Posterior cingulate gyrus (tissue), 11 donors: ENCODE data around the gene SOCS1.

Source experiments
- DNase-seq, 10 donors: peaks; one replicate each; pipeline versions ENCODE4 v3.0.0 to v3.0.0-alpha.2; 2020 to 2021; ENCODE audit warnings: mixed read lengths in 3 of 10
- intact Hi-C: fragments of 100-400 bp; cut with DNase I; formaldehyde crosslinking; loops from one replicate; pipeline ENCODE4 v1.15.1; 2023

The SOCS1 gene

DNA sequence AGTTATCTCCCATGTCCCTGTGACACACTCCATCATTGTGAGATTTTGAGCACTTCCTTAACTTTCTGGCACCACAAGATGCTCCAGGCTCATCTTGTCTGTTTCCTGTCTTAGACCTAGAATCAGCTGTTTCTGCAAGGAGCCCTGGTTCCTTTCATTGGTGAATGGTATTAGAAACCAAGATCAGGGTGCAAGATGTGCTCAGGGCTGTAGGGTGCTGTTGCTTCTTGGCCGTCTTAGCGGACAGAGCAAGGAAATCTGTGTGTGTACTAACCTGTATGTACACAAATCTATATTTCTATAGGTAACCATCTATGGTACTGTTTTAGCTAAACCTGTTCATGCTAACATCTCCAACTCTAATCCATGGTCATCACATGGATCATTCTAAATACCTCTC lies 33.2 kb upstream of the SOCS1 start:
- intact Hi-C loops: no loop called here
- no peak for DNase-seq

- DNase-seq: no peak
- intact Hi-C loops: no loop called here
Measured at GRCh38 chr16:11285842-11286241, 29.8 kb upstream of the SOCS1 start.

DNA sequence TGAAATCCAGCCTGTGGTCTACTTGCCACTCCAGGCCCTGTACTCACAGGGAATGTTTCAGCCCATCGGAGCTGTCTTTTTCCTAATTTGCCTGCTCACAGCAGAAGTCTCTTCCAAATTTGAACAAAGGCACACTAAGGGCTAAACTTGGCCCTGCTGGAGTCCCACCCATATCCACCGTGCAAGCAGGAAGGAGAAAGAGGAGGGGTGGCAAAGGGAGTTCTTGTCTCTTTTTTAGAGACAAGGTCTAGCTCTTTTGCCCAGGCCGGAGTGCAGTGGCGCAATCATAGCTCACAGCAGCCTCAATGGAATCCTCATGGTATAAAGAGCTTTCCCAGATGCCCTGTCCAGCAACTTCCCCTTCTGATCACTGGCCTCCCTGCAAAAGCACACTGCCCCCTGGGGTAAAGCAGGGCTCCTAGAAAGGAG lies 27.8 kb upstream of the SOCS1 start:
- intact Hi-C loops: no loop called here
- no peak for DNase-seq

GRCh38 chr16:11280616-11281522 lies 24.9 kb upstream of the SOCS1 start, which contains the start of gene PRM1:
TSS of gene PRM1 (minus strand) at chr16:11281330. CDS start at chr16:11281238, 92 bp downstream.
- DNase-seq: no peak
- intact Hi-C loops: no loop called here

DNA sequence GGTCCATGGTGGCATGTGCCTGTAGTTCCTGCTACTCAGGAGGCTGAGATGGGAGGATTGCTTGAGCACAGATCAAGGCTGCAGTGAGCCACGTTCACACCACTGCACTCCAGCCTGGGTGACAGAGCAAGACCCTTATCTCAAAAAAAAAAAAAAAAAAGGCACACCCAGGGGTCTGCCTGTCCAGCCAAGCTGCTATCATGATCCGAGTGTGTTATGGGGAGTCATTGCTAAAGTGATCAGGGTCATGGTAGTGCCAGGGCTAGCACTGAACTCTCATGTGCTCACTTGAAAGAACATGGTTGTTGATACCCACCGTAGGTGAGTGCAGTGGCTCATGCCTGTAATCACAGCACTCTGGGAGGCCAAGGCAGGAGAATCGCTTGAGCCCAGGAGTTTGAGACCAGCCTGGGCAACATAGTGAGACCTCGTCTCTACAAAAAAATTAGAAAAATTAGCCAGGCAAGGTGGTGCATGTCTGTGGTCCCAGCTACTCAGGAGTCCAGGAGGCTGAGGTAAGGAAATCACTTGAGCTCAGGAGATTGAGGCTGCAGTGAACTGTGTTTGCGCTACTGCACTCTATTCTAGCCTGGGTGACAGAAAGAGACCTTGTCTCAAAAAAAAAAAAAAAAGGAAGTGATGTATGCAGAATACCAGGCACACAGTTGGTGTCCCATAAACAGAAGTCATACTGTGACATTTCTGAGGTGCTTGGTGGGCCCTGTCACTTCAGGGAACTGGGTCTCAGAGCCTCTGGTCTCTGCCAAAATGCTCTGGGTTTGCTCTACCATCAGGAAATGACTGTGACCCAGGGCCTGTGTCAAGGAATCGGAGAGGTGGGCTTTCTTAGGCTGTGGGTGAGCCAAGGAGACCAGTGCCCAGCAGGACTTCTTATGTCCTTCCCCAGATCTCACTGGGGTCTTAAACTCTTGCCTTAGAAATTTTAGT lies 23.0 kb upstream of the SOCS1 start:
- peak in 1 of 10 donors; percentile 3 for DNase-seq
- intact Hi-C loops: no loop called here

DNA sequence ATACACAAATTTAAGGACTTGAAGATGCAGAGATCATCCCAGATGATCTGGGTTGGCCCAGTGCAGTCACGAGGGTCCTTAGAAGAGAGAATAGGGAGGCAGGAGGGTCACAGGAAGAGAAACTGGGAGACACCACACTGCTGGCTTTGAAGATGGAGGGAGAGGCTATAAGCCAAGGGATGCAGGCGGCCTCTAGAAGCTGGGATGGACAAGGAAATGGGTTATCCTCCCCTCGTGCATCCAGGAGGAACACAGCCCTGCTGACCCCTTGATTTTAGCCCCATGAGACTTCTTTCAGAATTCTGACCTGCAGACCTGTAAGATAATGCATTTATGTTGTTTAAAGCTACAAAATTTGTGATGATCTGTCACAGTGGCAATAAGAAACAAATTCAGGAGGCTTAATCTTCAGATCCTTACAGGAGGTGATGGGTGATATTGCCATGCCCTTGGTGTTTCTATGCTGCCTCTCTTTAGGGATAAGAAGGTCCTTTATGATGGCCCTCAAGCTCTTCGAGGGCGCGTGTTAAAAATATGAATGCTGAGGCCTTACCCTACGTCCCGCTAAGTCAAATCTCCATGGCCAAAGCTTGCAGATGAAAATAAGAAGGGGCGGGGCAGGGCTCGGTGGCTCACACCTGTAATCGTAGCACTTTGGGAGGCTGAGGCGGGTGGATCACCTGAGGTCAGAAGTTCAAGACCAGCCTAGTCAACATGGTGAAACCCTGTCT lies 21.8 kb upstream of the SOCS1 start:
- DNase-seq: peak in 1 of 10 donors; percentile 16
- intact Hi-C loops: no loop called here

DNA sequence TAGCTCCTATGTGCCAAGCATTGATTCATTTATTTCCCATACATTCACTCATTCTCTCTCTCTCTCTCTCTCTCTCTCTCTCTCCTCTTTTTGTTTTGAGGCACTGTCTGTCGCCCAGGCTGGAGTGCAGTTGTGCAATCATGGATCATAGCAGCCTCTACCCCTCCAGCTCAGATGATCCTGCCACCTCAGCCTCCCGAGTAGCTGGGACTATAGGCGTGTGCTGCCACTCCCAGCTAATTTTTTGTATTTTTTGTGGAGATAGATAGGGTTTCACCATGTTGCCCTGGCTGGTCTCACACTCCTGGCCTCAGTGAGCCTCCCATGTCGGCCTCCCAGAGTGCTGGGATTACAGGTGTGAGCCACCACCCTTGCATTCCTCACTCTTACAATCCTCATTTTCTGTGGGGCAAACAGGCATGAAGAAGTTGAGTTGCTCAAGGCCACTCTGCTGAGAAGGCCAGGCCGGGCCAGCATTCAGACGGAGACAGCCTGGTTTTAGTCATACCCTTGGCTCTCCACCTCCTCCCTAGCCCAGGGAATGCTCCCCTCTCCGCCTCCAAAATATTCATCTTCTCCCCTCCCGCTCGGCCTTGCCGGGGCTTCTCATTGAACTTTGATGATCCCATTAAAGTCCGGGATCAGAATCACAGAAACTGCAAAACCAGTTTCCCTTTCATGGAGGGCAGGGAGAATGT lies 21.0 kb upstream of the SOCS1 start:
- intact Hi-C loops: no loop called here
- DNase-seq: peak in 1 of 10 donors; percentile 6

DNA sequence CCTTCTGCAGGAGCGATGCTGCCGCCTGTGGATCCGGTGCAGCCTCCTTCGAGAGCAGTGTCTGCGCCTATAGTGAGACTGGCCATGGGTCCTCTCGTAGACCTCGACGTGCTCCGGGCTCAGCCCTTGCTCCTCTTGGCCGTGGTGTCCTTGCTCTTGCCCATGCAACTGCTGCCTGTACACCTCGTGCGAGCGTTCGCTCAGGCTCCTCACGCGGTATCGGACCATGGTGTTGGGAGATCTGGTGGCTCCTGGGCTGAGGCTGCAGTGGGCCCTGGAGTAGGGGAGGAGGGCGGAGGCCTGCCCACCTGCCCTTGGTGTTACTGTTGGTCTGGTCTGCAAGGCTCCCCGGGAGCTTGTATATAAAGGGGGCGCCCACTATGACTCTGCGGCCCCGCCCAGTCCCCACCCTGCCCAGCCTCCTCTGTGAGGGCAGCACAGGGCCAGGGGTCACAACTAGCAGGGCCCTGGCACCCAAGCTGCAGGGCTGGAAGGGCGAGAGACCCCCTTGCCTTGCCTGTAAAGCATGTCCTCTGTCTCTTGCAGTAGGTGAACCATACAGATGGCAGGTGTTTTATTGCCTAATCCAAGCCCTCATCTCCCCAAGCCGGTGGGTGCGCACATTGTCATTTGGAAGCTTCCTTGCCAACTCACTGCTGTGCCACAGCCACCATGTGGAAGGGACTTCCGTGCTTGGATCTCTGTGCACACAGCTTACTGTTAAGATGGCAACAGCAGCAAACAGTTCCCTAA lies 20.3 kb upstream of the SOCS1 start, which contains the start of gene PRM2:
PRM2 (minus strand) TSS at position 338 of the 753 bp plus-strand sequence; CDS start at position 228, 110 bp downstream.
- peak in 2 of 10 donors; percentile 48 to 61 for DNase-seq
- intact Hi-C loops: no loop called here

- intact Hi-C loops: no loop called here
- no peak for DNase-seq
Measured at GRCh38 chr16:11274964-11275363, 19.0 kb upstream of the SOCS1 start.

DNA sequence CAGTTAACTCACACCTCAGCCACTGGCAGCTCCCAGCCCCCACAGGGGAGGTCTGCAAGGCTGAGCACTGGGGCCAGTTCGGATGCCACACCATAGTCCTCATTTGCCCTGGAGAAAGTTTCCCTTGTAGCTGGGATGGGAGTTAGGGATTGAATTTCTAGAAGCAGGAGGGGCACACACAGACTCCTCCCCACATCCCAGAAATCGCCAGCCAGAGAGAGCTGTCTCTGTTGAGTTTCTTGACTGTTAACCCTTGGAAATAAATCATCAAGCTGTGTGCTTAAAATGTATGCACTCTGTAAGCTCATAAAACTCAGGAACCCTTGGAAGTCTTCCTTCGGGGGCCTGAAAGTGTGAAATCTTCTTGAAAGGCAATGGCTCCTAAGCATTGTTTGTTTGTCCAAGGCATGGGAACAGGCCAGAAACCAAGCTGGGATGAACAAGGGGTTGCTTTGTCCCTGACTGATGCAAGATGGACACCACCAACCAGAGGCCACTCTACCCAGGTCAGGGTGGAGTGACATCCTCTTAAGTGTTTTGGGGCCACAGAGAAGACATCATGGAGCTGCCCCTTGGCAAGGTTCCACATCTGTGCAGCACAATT lies 17.8 kb upstream of the SOCS1 start:
- intact Hi-C loops: no loop called here
- no peak for DNase-seq

- intact Hi-C loops: no loop called here
- peak in 1 of 10 donors; percentile 47 for DNase-seq
Measured at GRCh38 chr16:11272921-11273720, 17.1 kb upstream of the SOCS1 start, which contains the start of gene PRM3. TSS of gene PRM3 (minus strand) at chr16:11273629. CDS start at chr16:11273595, 34 bp downstream.

DNA sequence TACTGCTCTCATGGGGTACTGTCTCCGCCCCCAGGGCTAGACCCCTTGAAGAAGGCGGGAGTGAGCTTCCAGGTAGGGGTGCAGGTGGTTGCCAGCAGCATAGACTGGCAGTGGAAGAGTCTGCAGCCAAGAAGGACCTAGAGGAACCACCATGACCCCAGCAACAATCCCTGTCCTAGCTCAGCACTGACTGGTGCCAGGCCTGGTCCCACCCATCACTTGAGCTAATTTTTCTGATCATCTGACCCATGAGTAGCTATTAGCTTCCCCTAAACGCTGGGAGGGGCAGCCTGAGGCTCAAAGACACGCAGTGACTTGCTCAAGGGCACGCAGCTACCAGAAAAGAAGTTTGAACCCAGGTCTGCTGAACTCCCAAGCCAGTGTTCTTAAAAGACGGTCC lies 16.5 kb upstream of the SOCS1 start:
- intact Hi-C loops: no loop called here
- no peak for DNase-seq

GRCh38 chr16:11271610-11272009 lies 15.6 kb upstream of the SOCS1 start:
- intact Hi-C loops: no loop called here
- DNase-seq: peak in 1 of 10 donors; percentile 35

DNA sequence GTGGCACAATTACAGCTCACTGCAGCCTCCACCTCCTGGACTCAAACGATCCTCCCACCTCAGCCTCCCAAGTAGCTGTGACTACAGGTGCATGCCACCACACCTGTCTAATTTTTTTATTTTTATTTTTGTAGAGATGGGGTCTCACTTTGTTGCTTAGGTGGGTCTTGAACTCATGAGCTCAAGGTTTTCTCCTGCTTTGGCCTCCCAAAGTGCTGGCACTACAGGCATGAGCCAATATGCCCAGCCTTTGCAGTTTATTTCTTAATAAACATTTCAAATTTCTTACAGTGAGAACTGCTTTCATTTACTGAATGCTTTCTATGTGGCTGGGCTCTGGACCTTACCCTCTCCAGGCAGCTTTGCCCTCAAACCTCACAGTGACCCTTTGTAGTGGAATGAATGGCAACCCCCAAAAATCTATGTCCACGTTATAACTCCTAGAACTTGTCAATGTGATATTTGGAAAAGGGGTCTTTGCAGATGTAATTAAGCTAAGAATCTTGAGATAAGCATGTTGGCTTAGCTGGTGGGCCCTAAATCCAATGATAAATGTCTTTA lies 14.7 kb upstream of the SOCS1 start:
- no peak for DNase-seq
- intact Hi-C loops: no loop called here

GRCh38 chr16:11268921-11269375 lies 12.9 kb upstream of the SOCS1 start, which contains the start of gene TNP2:
TSS of gene TNP2 (minus strand) at chr16:11269325. CDS start at chr16:11269262, 63 bp downstream.
- intact Hi-C loops: no loop called here
- DNase-seq: peak in 1 of 10 donors; percentile 51

- intact Hi-C loops: no loop called here
Measured at GRCh38 chr16:11265124-11265523, 9.1 kb upstream of the SOCS1 start.

More at GRCh38 chr16:11265124-11265523, 9.1 kb upstream of the SOCS1 start:
- DNase-seq: no peak
